Measurements from ENCODE around the gene SNAP23.

SNAP23 gene

GRCh38 chr15:42482701-42483100, 12.7 kb upstream of the SNAP23 start:
- H3K9me3 Mint-ChIP-seq, result peaks cover 2% of the 10 kb centered on the region
- H3K36me3 Mint-ChIP-seq, result peaks cover 12% of the 10 kb centered on the region
- no peaks in the 10 kb centered on the region for H3K27me3 Mint-ChIP-seq
- no peak overlapping the region for H3K4me3 Mint-ChIP-seq
- H3K27ac Mint-ChIP-seq, result no peak overlapping the region
- ATAC-seq (ENCODE audit: low read depth) (no peak), DNase-seq (ENCODE audit: low spot score in 2 of 2) (no peak)
- peaks cover 14% of the 10 kb centered on the region for H3K4me1 Mint-ChIP-seq

GRCh38 chr15:42483677-42484076, 11.8 kb upstream of the SNAP23 start:
- no peak overlapping the region for H3K27ac Mint-ChIP-seq
- peaks cover 19% of the 10 kb centered on the region for H3K4me1 Mint-ChIP-seq
- H3K27me3 Mint-ChIP-seq, result no peaks in the 10 kb centered on the region
- no peak overlapping the region for H3K4me3 Mint-ChIP-seq
- peaks cover 12% of the 10 kb centered on the region for H3K36me3 Mint-ChIP-seq
- DNase-seq (ENCODE audit: low spot score in 2 of 2), result no peak
- ATAC-seq (ENCODE audit: low read depth), result no peak
- peaks cover 2% of the 10 kb centered on the region for H3K9me3 Mint-ChIP-seq

GRCh38 chr15:42490291-42490670, 5.2 kb upstream of the SNAP23 start:
- H3K4me1 Mint-ChIP-seq, result peaks cover 22% of the 10 kb centered on the region
- no peak for DNase-seq (ENCODE audit: low spot score in 2 of 2)

GRCh38 chr15:42490671-42491538, 4.5 kb upstream of the SNAP23 start, which contains the start of gene ZNF106:
Gene ZNF106 (minus strand): TSS chr15:42491141. CDS start chr15:42472289, 18,852 bp downstream.
- Mint-ChIP-seq H3K36me3 (peaks cover 2% of the 10 kb centered on the region), H3K4me3 (peak within 1 kb of the TSS; percentile 97), H3K4me1 (peaks cover 26% of the 10 kb centered on the region), H3K27ac (peak within 1 kb of the TSS; percentile 98), H3K9me3 (no peaks in the 10 kb centered on the region), H3K27me3 (no peaks in the 10 kb centered on the region)
- DNase-seq (ENCODE audit: low spot score in 2 of 2) (peak; percentile 85 to 89), ATAC-seq (ENCODE audit: low read depth) (peak; percentile 64)

More at GRCh38 chr15:42490291-42490670, 5.2 kb upstream of the SNAP23 start:
- peak overlapping the region; percentile 98 for H3K27ac Mint-ChIP-seq
- peaks cover 4% of the 10 kb centered on the region for H3K36me3 Mint-ChIP-seq
- no peaks in the 10 kb centered on the region for H3K27me3 Mint-ChIP-seq
- H3K9me3 Mint-ChIP-seq, result no peaks in the 10 kb centered on the region
- H3K4me3 Mint-ChIP-seq, result peak overlapping the region; percentile 97
- peak; percentile 14 for ATAC-seq (ENCODE audit: low read depth)

GRCh38 chr15:42491539-42492225, 3.8 kb upstream of the SNAP23 start:
- Mint-ChIP-seq H3K36me3 (peaks cover 2% of the 10 kb centered on the region), H3K27ac (peak overlapping the region; percentile 98), H3K4me3 (peak overlapping the region; percentile 97), H3K9me3 (no peaks in the 10 kb centered on the region), H3K27me3 (no peaks in the 10 kb centered on the region), H3K4me1 (peaks cover 34% of the 10 kb centered on the region)
- DNase-seq (ENCODE audit: low spot score in 2 of 2) (no peak), ATAC-seq (ENCODE audit: low read depth) (no peak)

GRCh38 chr15:42493679-42494078, 1.8 kb upstream of the SNAP23 start:
- Mint-ChIP-seq H3K27me3 (no peaks in the 10 kb centered on the region), H3K36me3 (peaks cover 4% of the 10 kb centered on the region)

GRCh38 chr15:42494998-42495360, 455 bp upstream of the SNAP23 start:
- H3K36me3 Mint-ChIP-seq, result peaks cover 4% of the 10 kb centered on the region
- no peak for ATAC-seq (ENCODE audit: low read depth)
- H3K9me3 Mint-ChIP-seq, result no peaks in the 10 kb centered on the region
- peaks cover 40% of the 10 kb centered on the region for H3K4me1 Mint-ChIP-seq
- peak overlapping the region; percentile 99 for H3K4me3 Mint-ChIP-seq
- H3K27me3 Mint-ChIP-seq, result no peaks in the 10 kb centered on the region
- DNase-seq (ENCODE audit: low spot score in 2 of 2), result no peak
- peak overlapping the region; percentile 92 for H3K27ac Mint-ChIP-seq

More at GRCh38 chr15:42493679-42494078, 1.8 kb upstream of the SNAP23 start:
- Mint-ChIP-seq H3K9me3 (no peaks in the 10 kb centered on the region), H3K4me3 (peak overlapping the region; percentile 69), H3K27ac (peak overlapping the region; percentile 72), H3K4me1 (peaks cover 37% of the 10 kb centered on the region)
- ATAC-seq (ENCODE audit: low read depth) (no peak), DNase-seq (ENCODE audit: low spot score in 2 of 2) (no peak)

- peak overlapping the region; percentile 36 for H3K4me3 Mint-ChIP-seq
- H3K36me3 Mint-ChIP-seq, result peaks cover 4% of the 10 kb centered on the region
- no peaks in the 10 kb centered on the region for H3K9me3 Mint-ChIP-seq
- ATAC-seq (ENCODE audit: low read depth), result no peak
- no peaks in the 10 kb centered on the region for H3K27me3 Mint-ChIP-seq
- peak overlapping the region; percentile 87 for H3K27ac Mint-ChIP-seq
- H3K4me1 Mint-ChIP-seq, result peaks cover 54% of the 10 kb centered on the region
- DNase-seq (ENCODE audit: low spot score in 2 of 2), result no peak
Observed at GRCh38 chr15:42498212-42499068, 3.0 kb downstream of the SNAP23 start.

GRCh38 chr15:42499858-42500609, 4.6 kb downstream of the SNAP23 start:
- Mint-ChIP-seq H3K4me3 (peak overlapping the region; percentile 14), H3K4me1 (peaks cover 55% of the 10 kb centered on the region)

GRCh38 chr15:42502477-42502876, 7.0 kb downstream of the SNAP23 start:
- DNase-seq (ENCODE audit: low spot score in 2 of 2) (no peak), ATAC-seq (ENCODE audit: low read depth) (no peak)
- peaks cover 3% of the 10 kb centered on the region for H3K36me3 Mint-ChIP-seq
- H3K9me3 Mint-ChIP-seq, result no peaks in the 10 kb centered on the region
- H3K4me3 Mint-ChIP-seq, result no peak overlapping the region
- H3K4me1 Mint-ChIP-seq, result peaks cover 47% of the 10 kb centered on the region
- H3K27me3 Mint-ChIP-seq, result no peaks in the 10 kb centered on the region
- H3K27ac Mint-ChIP-seq, result peak overlapping the region; percentile 89

More at GRCh38 chr15:42499858-42500609, 4.6 kb downstream of the SNAP23 start:
- peak overlapping the region; percentile 87 for H3K27ac Mint-ChIP-seq
- no peak for ATAC-seq (ENCODE audit: low read depth)
- peaks cover 4% of the 10 kb centered on the region for H3K36me3 Mint-ChIP-seq
- no peaks in the 10 kb centered on the region for H3K9me3 Mint-ChIP-seq
- no peaks in the 10 kb centered on the region for H3K27me3 Mint-ChIP-seq
- DNase-seq (ENCODE audit: low spot score in 2 of 2), result no peak

GRCh38 chr15:42503825-42504224, 8.4 kb downstream of the SNAP23 start:
- Mint-ChIP-seq H3K4me3 (peak overlapping the region; percentile 49), H3K27me3 (no peaks in the 10 kb centered on the region), H3K36me3 (no peaks in the 10 kb centered on the region), H3K27ac (peak overlapping the region; percentile 89), H3K4me1 (peaks cover 42% of the 10 kb centered on the region), H3K9me3 (no peaks in the 10 kb centered on the region)
- peak; percentile 43 for ATAC-seq (ENCODE audit: low read depth)
- DNase-seq (ENCODE audit: low spot score in 2 of 2), result no peak

- H3K4me1 Mint-ChIP-seq, result peaks cover 41% of the 10 kb centered on the region
- H3K27me3 Mint-ChIP-seq, result no peaks in the 10 kb centered on the region
- no peaks in the 10 kb centered on the region for H3K9me3 Mint-ChIP-seq
- H3K4me3 Mint-ChIP-seq, result peak overlapping the region; percentile 77
- ATAC-seq (ENCODE audit: low read depth), result peak; percentile 18
- H3K36me3 Mint-ChIP-seq, result no peaks in the 10 kb centered on the region
- no peak for DNase-seq (ENCODE audit: low spot score in 2 of 2)
- peak overlapping the region; percentile 92 for H3K27ac Mint-ChIP-seq
Observed at GRCh38 chr15:42504631-42505030, 9.2 kb downstream of the SNAP23 start.

GRCh38 chr15:42507514-42507913, 12.1 kb downstream of the SNAP23 start:
- Mint-ChIP-seq H3K9me3 (no peaks in the 10 kb centered on the region), H3K4me3 (no peak overlapping the region), H3K27ac (no peak overlapping the region), H3K27me3 (no peaks in the 10 kb centered on the region), H3K4me1 (peaks cover 30% of the 10 kb centered on the region), H3K36me3 (peaks cover 2% of the 10 kb centered on the region)
- DNase-seq (ENCODE audit: low spot score in 2 of 2) (no peak), ATAC-seq (ENCODE audit: low read depth) (no peak)

All from memory B cell (primary cell).